NCI-H748 (cell line): ENCODE data around the gene CAMK1D.

Source experiments
- DNase-seq: peaks from one replicate; lab custom pipeline; 2025; ENCODE audit not compliant: unreplicated experiment; lab: John Stamatoyannopoulos, UW

The CAMK1D gene

DNA sequence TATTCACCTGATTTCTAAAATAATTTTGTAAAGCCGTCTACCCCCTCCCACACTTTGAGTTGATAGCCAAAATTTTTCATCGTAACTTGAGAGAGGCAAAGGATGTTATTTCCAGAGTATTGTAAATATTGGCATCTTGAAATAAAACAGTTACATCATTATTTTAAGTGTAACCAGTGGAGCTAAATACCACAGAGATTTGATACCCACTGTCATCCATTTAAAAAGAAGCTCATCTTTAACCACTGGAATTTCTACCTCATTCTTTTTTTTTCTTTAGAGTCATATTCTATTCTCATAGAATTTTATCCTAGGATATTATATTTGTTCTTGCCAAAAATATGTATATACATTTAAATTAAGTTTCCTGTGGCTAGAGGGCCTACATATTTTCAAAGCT is 48.6 kb downstream of the CAMK1D start:
- DNase-seq = no peak

DNA sequence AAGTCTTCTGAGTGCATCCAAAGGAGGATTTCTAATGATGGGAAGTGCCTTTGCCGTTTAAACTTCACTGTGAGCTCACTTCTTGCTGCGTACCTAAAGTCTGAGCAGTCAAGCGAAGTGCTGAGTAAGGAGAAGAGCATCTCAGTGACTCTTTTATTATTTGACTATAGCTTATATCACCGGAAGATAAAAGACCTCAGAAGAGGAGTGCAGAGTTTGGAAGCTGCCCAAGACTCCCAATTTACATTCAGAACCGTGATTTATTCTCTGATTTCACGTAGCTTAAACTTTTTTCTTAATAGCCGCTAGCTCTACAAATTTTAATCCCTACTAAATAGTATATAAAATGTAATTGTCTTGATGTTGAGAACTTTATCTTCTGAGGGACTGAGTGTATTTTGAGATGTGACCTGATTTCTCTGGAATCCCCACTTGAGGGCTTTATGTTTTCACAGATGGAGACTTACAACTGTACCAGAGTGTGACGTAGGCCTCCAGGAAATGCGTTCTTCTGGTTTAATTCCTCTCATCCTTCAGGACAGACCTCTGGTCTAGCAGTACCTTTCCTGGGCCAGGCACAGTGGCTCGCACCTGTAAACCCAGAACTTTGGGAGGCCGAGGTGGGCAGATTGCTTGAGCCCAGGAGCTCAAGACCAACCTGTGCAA is 51.1 kb downstream of the CAMK1D start:
- DNase-seq = no peak

DNA sequence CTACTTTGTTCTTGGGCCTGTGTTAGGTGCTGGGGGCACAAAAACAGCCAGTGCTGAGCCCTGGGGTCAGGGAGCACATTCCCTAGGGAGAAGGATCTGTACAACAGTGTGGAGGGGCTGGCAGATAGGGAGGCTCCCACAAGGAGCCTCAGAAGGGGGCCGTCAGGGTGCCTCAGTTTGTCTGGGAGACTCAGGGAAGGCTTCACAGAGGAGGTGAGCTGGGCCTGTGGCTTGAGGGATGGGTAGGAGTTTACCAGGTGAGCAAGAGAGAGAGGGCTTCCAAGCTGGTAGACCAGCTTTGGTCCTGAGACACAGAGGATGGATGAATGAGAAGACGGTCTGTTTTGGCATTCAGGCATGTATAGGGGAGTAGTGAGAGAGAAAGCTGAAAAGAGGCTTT is 52.1 kb downstream of the CAMK1D start:
- DNase-seq = no peak

DNA sequence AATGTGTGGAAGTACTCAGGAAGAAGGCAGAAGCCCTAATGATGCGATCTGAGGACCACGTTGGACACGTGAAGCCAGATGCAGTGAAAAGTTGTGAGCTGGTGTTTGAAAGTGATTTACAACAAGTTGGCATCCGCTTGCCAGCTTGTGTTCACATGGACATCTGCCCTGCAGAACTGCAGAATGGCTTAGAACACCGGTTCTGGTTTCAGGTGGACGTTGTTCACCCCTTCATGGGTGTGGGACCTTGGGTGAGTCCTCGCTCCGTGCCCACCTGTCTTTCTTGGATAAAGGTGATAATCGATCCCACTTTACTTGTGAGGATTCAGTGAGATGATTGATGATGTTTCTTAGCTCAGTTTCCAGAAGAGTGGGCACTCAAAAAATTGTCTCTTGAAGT is 53.8 kb downstream of the CAMK1D start:
- no peak for DNase-seq

DNA sequence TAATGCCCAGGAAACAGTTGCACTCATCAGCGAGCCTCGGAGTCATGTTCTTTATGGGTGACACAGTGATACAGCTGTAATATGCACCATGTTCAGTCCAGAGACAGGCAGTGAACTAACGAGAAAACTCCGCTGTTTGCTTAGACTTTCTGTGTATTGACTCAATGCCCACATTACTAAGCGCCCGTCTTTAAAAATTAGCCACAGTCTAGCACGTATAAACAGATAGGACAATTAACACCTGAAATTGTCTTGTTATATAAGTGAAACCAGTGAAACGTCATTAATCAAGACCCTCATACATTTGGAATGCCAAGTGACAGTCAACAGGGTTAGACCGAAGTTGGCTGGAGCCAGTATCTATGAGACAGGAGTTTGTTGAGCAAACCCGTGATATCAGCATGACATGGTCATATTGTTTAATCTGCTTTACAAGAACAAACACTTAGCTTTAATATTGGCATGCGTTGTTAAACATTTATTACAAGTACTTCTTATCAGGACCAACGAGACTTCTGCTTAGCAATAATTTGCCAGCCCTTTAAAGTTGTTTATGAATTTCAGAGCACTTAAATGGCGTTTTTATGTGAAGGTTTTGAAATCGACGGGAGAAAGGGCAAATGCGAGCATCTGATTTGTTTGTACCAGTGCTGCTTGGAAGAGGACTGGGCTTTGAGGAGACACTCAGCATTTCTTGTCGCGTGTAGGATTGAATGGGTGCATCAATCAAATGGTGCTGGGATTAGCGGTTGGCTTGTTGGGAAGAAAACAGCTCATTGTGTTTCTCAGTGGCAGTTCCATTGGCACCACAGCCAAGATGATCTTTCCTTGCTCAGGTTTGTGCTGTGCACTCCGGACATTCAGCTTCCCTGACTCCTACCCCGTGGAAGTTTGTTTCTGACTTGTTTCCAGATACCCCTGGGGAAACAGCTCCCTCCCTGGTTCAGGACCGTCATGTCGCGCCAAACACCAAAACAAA is 56.3 kb downstream of the CAMK1D start:
- peak; percentile 73 for DNase-seq

DNA sequence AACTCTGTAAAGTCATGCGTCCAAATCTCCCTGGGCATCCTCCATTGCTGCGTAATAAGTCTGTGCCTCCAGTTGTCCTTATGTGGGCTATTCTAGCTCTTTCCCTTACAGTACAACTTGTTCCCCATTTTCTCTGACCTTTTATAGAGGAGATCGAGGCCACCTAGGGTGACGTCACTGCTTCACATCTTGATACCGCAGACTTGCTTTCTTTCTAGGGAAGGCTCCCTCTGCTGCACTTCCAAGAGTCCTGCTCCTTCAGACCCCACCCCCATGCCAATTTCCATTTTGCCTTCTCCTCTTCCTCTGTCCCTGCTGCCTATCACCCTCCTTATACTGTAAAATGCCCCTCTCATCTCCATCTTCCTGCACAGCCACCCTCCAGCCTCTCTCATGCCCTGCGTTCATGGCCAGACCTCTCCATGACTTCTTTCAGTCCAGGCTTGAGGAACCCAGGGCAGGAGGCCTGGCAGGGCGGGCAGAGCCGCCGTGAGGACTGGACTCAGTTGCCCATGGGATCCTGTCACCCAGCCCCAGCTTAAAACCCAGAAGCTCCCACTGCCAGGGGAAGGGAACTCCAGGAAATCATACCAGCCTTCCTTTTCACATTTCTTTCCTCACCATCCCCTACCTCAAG is 57.5 kb downstream of the CAMK1D start:
- no peak for DNase-seq

DNA sequence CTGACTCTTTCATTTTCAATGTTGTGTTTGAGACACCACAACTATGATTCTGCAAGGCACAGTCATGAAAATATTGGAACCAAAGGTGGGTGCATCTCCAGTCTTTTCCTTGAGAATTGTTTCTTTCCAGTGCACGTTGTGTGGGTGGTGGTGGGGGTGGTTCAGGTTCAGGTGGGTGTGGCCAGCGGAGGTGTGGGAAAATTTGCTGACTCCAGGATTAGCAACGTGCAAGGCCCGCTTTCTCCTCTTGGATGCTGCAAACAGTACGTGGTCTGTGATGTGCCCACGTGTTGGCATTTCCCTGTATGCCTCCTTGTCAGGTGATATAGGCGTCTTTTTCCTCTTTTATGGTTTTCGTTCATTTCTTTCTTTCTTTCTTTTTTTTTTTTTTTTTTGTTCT is 59.1 kb downstream of the CAMK1D start:
- DNase-seq = no peak

DNA sequence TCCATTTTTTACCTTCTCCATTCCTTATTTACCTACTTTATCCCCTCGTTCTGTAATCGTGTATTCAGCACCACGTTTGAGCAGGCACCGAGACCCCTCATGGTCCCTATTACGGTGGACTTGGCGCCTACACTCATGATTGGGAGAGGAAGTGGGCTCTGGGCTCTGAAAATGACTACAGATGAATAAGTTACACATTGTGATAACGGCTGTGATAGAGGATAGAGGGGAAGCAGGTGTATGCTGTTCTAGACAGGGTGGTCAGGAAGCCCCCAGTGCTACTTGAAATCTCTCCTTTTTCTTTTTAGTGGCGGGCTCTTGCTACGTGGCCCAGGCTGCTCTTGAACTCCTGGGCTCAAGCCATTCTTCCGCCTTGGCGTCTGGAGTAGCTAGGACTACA is 59.8 kb downstream of the CAMK1D start:
- DNase-seq = no peak

DNA sequence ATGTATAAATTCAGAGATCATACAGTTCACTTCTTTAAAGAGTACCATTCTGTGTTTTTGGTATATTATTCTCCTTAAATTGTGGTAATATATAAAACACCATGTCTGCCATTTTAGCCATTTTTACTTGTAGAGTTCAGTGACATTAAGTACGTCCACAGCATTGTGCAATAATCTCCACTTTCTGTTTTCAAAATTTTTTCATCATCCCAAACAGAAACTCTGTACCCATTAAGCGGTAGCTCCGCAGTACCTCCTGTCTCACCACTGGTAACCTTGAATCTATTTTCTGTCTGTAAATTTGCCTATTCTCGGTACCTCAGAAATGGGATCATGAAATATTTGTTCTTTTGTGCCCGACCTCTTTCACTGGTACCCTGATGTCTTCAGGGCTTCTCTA is 60.3 kb downstream of the CAMK1D start:
- no peak for DNase-seq

DNA sequence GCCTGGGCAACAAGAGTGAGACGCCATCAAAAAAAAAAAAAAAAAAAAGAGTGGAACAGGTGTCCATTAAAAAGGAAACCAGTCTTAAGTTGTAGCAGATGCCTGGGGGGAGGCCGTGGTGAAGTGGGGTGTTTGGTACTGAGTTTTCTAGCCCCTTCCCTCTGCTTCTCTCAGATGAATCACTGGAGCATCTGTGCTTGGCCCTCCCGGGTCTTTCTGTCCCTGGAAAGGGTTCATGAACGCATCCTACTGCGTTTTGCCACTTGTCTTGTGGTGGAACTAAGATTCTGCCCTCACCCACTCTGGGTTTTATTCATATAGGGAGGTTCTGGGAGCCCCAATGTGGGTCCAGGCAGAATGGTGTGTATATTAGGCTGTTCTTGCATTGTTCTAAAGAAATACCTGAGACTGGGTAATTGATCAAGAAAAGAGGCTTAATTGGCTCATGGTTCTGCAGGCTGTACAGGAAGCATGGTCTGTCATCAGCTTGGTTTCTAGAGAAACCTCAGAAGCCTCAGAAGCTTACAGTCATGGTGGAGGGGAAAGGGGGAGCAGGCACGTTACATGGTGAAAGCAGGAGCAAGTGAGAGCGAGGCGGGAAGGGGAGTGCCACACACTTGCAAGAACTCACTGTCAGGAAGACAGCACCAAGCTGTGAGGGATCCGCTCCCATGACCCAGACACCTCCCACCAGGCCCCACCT is 63.5 kb downstream of the CAMK1D start:
- DNase-seq = no peak

DNA sequence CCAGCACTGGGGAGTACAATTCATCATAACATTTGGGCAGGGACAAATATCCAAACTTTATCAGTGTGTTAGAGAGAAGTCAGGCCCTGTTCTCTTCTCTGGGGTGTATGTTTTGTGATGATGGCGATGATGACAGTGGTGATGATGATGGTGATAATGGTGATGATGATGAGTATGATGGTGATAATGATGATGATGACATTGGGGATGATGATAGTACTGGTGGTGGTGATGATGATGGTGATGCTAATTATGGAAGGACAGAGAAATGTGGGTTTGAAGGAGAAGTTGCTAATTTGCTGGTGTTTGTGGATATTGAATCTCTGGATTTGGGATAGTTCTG is 64.0 kb downstream of the CAMK1D start:
- DNase-seq = no peak

DNA sequence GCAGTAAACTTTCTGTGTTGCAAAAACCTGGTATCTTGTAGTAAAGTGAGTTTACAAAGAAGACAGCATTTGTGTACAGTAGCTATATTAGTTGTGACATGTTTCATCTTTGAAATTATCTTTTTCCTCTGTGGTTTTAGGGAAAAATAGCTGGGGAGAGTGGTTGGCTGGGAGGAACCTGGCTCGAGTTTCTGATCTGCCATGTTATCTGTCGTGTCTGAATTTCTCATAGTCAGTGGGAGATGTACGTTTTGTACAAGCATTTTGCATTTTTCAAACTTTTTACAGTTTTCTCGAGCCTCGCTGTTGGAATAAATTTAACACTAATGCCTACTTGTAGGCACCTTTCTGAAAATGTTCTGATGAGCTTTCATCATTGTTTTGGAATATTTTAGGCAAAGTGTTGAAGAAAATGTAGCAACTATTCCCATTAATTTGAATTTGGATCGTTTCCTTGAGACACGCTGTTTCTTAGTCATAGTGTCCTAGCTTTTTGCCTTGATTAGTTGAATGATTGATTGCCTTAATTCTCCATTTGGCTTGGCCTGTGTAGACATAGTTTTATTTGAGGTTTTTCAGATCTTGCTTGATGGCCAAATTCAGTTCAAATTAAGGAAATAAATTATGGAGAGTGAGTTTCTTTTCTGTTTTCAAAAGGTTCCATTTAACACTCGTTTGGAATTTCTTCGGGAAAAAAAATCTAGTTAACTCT is 65.1 kb downstream of the CAMK1D start:
- no peak for DNase-seq

DNA sequence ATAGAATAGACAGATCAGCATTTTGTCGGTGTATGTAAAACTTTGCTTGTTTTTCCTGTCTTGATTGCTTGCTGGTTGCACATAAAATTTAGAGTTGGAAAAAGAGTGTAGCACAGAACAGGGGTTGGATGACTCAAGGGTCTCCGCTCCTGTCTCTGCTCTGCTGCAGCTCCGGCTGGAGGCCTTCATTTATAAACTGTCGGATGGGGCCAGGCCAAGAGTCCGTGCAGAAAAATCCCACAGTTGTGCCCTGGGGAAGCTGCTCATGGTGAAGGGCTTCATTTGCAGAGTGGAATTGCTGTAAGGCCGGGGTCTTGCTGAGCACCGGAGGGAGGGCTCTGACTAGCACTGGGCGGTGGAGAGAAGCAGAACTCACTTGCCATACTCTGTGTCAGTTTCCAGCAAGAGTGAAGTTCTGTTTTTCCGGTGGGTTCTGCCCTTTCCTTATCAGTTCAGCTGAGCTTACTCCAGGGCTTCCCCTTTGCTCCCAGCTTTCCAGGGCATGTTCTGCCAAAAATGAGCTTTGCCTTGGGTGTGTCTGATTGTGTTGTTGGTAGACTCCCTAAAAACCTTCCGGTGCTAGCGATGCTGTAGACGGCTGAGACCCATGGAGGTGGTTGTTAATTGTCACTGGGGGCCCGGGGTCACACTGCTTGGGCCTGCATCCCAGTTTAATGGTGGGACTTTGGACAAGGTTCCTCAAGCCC is 67.2 kb downstream of the CAMK1D start:
- no peak for DNase-seq

DNA sequence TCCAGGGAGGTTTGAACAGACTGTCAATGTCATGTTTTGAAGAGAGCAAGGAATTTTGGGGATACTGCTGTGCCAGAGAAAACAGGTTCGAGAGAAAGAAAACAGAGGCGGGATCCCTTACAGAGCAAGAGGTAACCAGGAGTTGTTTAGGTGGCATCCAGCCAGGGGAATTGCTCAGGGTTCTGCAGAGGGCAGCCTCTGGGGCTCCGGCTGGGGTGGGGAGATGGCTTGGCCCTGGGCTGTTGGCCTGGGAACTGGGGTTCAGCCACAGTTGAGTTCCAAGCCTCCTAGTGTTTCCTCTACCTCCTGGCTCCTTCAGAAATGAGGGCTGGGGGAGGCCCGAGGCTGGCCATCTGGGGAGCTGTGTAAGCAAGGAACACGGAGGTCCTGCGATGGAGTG is 68.0 kb downstream of the CAMK1D start:
- DNase-seq = no peak

DNA sequence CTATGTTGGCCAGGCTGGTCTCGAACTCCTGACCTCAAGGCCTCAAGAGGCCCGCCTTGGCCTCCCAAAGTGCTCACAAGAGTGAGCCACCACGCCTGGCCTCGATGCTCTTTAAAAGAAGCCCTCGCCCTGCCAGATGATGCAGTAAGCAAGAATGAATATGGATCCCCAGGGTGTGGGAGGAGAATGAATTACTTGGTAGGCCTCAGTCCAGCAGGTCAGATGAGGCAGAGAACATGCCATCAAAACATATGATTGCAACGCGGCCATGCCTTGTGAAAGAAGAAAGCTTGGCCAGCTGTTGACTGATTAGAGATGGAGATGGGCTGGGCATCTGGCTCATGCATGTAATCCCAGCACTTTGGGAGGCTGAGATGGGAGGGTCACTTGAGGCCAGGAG is 68.7 kb downstream of the CAMK1D start:
- DNase-seq = no peak

DNA sequence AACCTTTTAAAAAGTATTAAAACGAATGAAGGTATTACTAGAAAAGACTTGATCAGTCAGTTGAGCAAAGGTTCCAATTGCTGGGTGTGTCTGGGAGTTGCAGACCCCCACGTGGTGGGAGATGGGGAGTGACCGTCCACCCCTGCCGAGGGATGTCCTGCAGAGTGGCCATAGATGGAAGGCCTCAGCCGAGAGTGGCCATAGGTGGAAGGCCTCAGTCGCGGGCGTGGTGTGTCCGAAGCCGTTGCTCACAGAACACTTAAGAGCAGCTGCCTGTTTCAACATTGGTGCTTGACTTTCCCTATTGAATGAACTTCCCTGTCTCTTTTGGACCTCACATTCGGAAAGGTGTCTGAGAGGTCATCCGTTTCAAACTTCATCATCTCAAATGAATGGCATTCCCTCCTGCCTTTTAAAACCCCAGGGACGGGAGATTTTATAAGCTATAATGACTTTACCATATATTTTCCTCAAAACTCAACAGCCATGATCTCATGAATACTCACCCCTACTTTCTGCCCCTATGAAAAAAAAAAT is 69.4 kb downstream of the CAMK1D start:
- no peak for DNase-seq

DNA sequence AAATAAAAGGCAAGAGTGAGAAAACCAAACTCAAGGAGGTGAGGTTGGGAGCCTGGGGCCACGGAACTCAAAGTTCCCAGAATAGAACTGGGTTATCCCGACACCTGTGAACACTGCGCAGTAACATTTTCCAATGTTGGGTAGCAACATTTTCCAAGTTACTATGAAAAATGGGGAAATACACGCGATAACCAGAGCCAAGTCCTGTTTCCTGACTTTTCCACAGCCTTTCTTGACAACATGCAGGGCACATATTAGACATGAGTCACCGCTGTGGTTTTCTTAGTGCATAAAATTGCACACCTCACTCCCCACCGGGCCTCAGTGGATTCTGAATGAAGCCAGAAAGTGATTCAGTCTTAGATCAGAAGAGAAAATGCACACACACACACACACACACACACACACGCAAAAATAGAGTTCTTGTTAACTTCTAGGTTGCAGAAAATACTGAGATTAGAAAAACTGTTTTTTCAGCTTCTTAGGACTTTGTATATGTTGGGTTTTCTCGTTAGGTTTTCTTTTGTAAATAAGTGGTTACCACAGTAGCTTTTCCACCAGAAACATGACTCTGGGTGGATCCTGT is 70.0 kb downstream of the CAMK1D start:
- no peak for DNase-seq

DNA sequence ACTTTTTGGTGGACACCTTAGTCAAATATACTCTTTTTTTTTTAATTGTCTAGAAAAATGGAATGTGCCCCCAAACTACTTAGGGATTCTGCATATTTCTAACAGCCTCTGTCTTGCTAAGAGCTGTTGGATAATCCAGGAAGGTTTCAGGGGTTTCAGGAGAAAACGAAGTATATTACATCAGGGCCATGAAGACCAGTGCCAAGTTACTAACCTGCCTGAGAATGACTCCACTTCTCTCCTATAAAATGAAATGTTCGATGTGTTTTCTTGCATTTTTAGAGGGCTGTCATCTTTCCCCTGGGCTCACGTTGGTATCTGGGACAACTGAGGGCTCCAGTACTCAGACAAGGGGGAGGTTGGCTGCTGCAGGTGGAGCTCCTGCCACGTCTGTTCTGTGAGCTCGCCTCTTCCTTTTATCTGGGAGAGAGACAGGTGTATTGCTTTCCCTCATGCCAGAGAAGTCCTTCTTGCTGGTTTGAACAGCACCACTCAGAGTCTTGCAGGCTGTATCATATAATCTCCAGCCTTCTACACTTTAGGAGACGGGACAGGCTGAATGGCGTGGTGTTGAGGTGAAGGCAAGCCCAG is 71.3 kb downstream of the CAMK1D start:
- DNase-seq = no peak

DNA sequence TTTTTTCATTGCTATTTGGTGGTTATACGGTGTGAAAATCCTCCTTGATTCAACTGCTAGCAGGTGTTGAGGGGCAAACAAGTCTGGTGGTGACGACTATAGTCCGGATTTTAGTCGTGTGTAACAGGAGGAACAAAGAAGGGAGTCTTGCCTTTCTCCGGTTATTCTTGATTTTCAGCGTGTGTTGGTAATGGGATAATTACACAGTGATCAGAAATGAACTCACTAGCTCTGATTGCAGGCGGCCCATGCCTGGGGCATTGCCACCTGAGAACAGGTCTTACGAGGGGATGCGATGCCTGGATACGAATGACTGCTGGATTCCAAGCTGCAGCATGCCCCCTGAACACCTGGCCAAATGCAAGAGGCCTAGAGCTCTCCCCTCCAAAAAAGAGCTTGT is 72.8 kb downstream of the CAMK1D start:
- peak; percentile 42 for DNase-seq
